Mesendoderm (in vitro differentiated cells): ENCODE data around the gene ORC5.

Source experiments
- DNase-seq: peaks from one replicate; pipeline ENCODE4 v3.0.0; 2013
- H2AK5ac ChIP-seq: 2 replicates; pipeline ENCODE4 v1.6.1; 2013; ENCODE audit warnings: low read length, inconsistent platforms
- H2BK120ac ChIP-seq: 2 replicates; pipeline ENCODE4 v1.6.1; 2013; ENCODE audit warnings: low read depth, mild to moderate bottlenecking, low read length, moderate library complexity, mixed read lengths
- H2BK15ac ChIP-seq: replicated peaks from 2 replicates; pipeline ENCODE4 v1.6.1; 2013; ENCODE audit warnings: low read depth, mild to moderate bottlenecking, moderate library complexity
- H2BK5ac ChIP-seq: 2 replicates; pipeline ENCODE4 v1.6.1; 2013; ENCODE audit warnings: low read length, inconsistent platforms
- H3K18ac ChIP-seq: 2 replicates; pipeline ENCODE4 v1.6.1; 2013; ENCODE audit warnings: mild to moderate bottlenecking, low read length, mixed read lengths
- H3K23ac ChIP-seq: one replicate; pipeline ENCODE4 v1.6.1; 2013; ENCODE audit warnings: low read length
- H3K27ac ChIP-seq: 2 replicates; pipeline ENCODE4 v1.5.1; 2013; ENCODE audit warnings: low read depth, mild to moderate bottlenecking, inconsistent platforms, low read length, moderate library complexity
- H3K27me3 ChIP-seq: 2 replicates; pipeline ENCODE4 v1.6.1; 2013; ENCODE audit warnings: low read length, control low read depth, mild to moderate bottlenecking, inconsistent platforms; ENCODE audit not compliant: insufficient read depth, poor library complexity
- H3K36me3 ChIP-seq: 2 replicates; pipeline ENCODE4 v1.6.1; 2013; ENCODE audit warnings: low read length, inconsistent platforms; ENCODE audit not compliant: control insufficient read depth, insufficient read depth
- H3K4ac ChIP-seq: one replicate; pipeline ENCODE4 v1.6.1; 2013; ENCODE audit warnings: low read depth, mild to moderate bottlenecking, low read length, moderate library complexity
- H3K4me1 ChIP-seq: 2 replicates; pipeline ENCODE4 v1.6.1; 2013; ENCODE audit warnings: low read depth, low read length, inconsistent platforms; ENCODE audit not compliant: control insufficient read depth
- H3K4me2 ChIP-seq: 2 replicates; pipeline ENCODE4 v1.6.1; 2013; ENCODE audit warnings: low read length
- H3K4me3 ChIP-seq: 2 replicates; pipeline ENCODE4 v1.5.1; 2013; ENCODE audit warnings: mild to moderate bottlenecking, low read length
- H3K56ac ChIP-seq: one replicate; pipeline ENCODE4 v1.6.1; 2013; ENCODE audit warnings: low read length
- H3K79me1 ChIP-seq: 2 replicates; pipeline ENCODE4 v1.6.1; 2013; ENCODE audit warnings: low read length, inconsistent platforms
- H3K79me2 ChIP-seq: 2 replicates; pipeline ENCODE4 v1.6.1; 2013; ENCODE audit warnings: mild to moderate bottlenecking, low read length; ENCODE audit not compliant: control insufficient read depth, insufficient read depth
- H3K9ac ChIP-seq: 2 replicates; pipeline ENCODE4 v1.6.1; 2013; ENCODE audit warnings: low read length, inconsistent platforms
- H4K5ac ChIP-seq: one replicate; pipeline ENCODE4 v1.6.1; 2013; ENCODE audit warnings: low read length
- H4K8ac ChIP-seq: one replicate; pipeline ENCODE4 v1.6.1; 2013; ENCODE audit warnings: low read depth, mild to moderate bottlenecking, control low read depth, low read length, moderate library complexity
- WGBS: extraction: QIAGEN DNeasy Blood & Tissue Kit; methylation state at CpG from one replicate; pipeline ENCODE4 v1.1.7; 2013; ENCODE audit warnings: low lambda C conversion rate, missing lambda C conversion rate; ENCODE audit not compliant: insufficient coverage; ENCODE audit errors: extremely low coverage; 5-methylcytosine and 5-hydroxymethylcytosine counted together

ORC5 gene

GRCh38 chr7:104126411-104126841 is 81.4 kb downstream of the ORC5 start:
- H2BK5ac ChIP-seq: no peak overlapping the region
- no peaks in the 10 kb centered on the region for H3K4me1 ChIP-seq
- H3K27me3 ChIP-seq: no peaks in the 10 kb centered on the region
- H3K18ac ChIP-seq: no peak overlapping the region
- no peak overlapping the region for H3K27ac ChIP-seq
- no peak overlapping the region for H2BK120ac ChIP-seq
- no peak overlapping the region for H3K23ac ChIP-seq
- no peak overlapping the region for H3K4ac ChIP-seq
- H3K4me3 ChIP-seq: no peak overlapping the region
- H4K8ac ChIP-seq: no peak overlapping the region
- H3K79me1 ChIP-seq: no peaks in the 10 kb centered on the region
- no peak overlapping the region for H2AK5ac ChIP-seq
- WGBS: no CpG with 5 or more reads among the region's 4 CpGs
- H2BK15ac ChIP-seq: no peak overlapping the region
- no peak overlapping the region for H3K4me2 ChIP-seq
- H4K5ac ChIP-seq: no peak overlapping the region
- no peak overlapping the region for H3K56ac ChIP-seq
- H3K36me3 ChIP-seq: no peaks in the 10 kb centered on the region
- DNase-seq: peak; percentile 76
- no peak overlapping the region for H3K9ac ChIP-seq
- no peaks in the 10 kb centered on the region for H3K79me2 ChIP-seq

GRCh38 chr7:104124893-104125477 is 82.8 kb downstream of the ORC5 start:
- Histone ChIP-seq H2BK5ac (no peak overlapping the region), H3K4me3 (no peak overlapping the region), H3K18ac (no peak overlapping the region), H3K4me2 (no peak overlapping the region), H2AK5ac (no peak overlapping the region), H3K9ac (no peak overlapping the region), H3K23ac (no peak overlapping the region), H3K4ac (no peak overlapping the region), H2BK120ac (no peak overlapping the region), H3K56ac (no peak overlapping the region), H3K27me3 (no peaks in the 10 kb centered on the region), H4K8ac (no peak overlapping the region), H3K27ac (no peak overlapping the region), H3K79me2 (no peaks in the 10 kb centered on the region), H3K36me3 (no peaks in the 10 kb centered on the region), H3K4me1 (no peaks in the 10 kb centered on the region), H3K79me1 (no peaks in the 10 kb centered on the region), H2BK15ac (no peak overlapping the region), H4K5ac (no peak overlapping the region)
- no peak for DNase-seq
- WGBS: no CpG with 5 or more reads among the region's 4 CpGs

- no peaks in the 10 kb centered on the region for H3K79me1 ChIP-seq
- H3K36me3 ChIP-seq: no peaks in the 10 kb centered on the region
- H3K4me3 ChIP-seq: no peak overlapping the region
- no peaks in the 10 kb centered on the region for H3K27me3 ChIP-seq
- no peak overlapping the region for H3K4me2 ChIP-seq
- H2AK5ac ChIP-seq: no peak overlapping the region
- no peak overlapping the region for H3K18ac ChIP-seq
- no peaks in the 10 kb centered on the region for H3K4me1 ChIP-seq
- no peak overlapping the region for H2BK15ac ChIP-seq
- no peak overlapping the region for H2BK120ac ChIP-seq
- no peak overlapping the region for H4K5ac ChIP-seq
- no peak overlapping the region for H3K9ac ChIP-seq
- no peak overlapping the region for H3K56ac ChIP-seq
- H3K79me2 ChIP-seq: no peaks in the 10 kb centered on the region
- DNase-seq: peak; percentile 37
- H3K23ac ChIP-seq: no peak overlapping the region
- no peak overlapping the region for H2BK5ac ChIP-seq
- no peak overlapping the region for H3K4ac ChIP-seq
- no peak overlapping the region for H3K27ac ChIP-seq
- no CpG with 5 or more reads among the region's 3 CpGs for whole genome bisulfite sequencing
- no peak overlapping the region for H4K8ac ChIP-seq
Measured at GRCh38 chr7:104124469-104124868, 83.3 kb downstream of the ORC5 start.

- no peaks in the 10 kb centered on the region for H3K27me3 ChIP-seq
- H3K4ac ChIP-seq: no peak overlapping the region
- no peak overlapping the region for H3K9ac ChIP-seq
- no peak overlapping the region for H3K23ac ChIP-seq
- no peak overlapping the region for H2AK5ac ChIP-seq
- no peak overlapping the region for H2BK120ac ChIP-seq
- H4K5ac ChIP-seq: no peak overlapping the region
- no peaks in the 10 kb centered on the region for H3K79me2 ChIP-seq
- H3K56ac ChIP-seq: no peak overlapping the region
- no peak overlapping the region for H3K27ac ChIP-seq
- H3K4me3 ChIP-seq: no peak overlapping the region
- H2BK15ac ChIP-seq: no peak overlapping the region
- H3K18ac ChIP-seq: no peak overlapping the region
- H4K8ac ChIP-seq: no peak overlapping the region
- no peak for DNase-seq
- no peaks in the 10 kb centered on the region for H3K4me1 ChIP-seq
- H3K79me1 ChIP-seq: no peaks in the 10 kb centered on the region
- H3K36me3 ChIP-seq: no peaks in the 10 kb centered on the region
- H3K4me2 ChIP-seq: no peak overlapping the region
- no peak overlapping the region for H2BK5ac ChIP-seq
- no CpG with 5 or more reads among the region's 3 CpGs for WGBS
Measured at GRCh38 chr7:104123786-104124185, 84.0 kb downstream of the ORC5 start.

- Histone ChIP-seq H3K27me3 (no peaks in the 10 kb centered on the region), H2BK120ac (no peak overlapping the region), H2BK5ac (no peak overlapping the region), H3K23ac (no peak overlapping the region), H2AK5ac (no peak overlapping the region), H3K4me2 (no peak overlapping the region), H3K4ac (no peak overlapping the region), H3K27ac (no peak overlapping the region), H3K79me1 (no peaks in the 10 kb centered on the region), H3K79me2 (no peaks in the 10 kb centered on the region), H3K4me1 (no peaks in the 10 kb centered on the region), H4K5ac (no peak overlapping the region), H3K56ac (no peak overlapping the region), H4K8ac (no peak overlapping the region), H2BK15ac (no peak overlapping the region), H3K4me3 (no peak overlapping the region), H3K9ac (no peak overlapping the region), H3K36me3 (no peaks in the 10 kb centered on the region), H3K18ac (no peak overlapping the region)
- WGBS: no CpG with 5 or more reads among the region's 2 CpGs
- no peak for DNase-seq
Measured at GRCh38 chr7:104113788-104114187, 94.0 kb downstream of the ORC5 start.

- H3K4ac ChIP-seq: no peak overlapping the region
- no peak overlapping the region for H3K4me2 ChIP-seq
- no peak overlapping the region for H3K9ac ChIP-seq
- H3K36me3 ChIP-seq: no peaks in the 10 kb centered on the region
- H2BK5ac ChIP-seq: no peak overlapping the region
- H3K56ac ChIP-seq: no peak overlapping the region
- H2BK120ac ChIP-seq: no peak overlapping the region
- no peak overlapping the region for H3K18ac ChIP-seq
- no peaks in the 10 kb centered on the region for H3K4me1 ChIP-seq
- WGBS: no CpG with 5 or more reads among the region's 1 CpG
- no peak overlapping the region for H3K23ac ChIP-seq
- no peaks in the 10 kb centered on the region for H3K79me1 ChIP-seq
- H4K8ac ChIP-seq: no peak overlapping the region
- no peak overlapping the region for H4K5ac ChIP-seq
- no peaks in the 10 kb centered on the region for H3K27me3 ChIP-seq
- no peak overlapping the region for H2AK5ac ChIP-seq
- no peak overlapping the region for H3K27ac ChIP-seq
- no peak overlapping the region for H3K4me3 ChIP-seq
- H3K79me2 ChIP-seq: no peaks in the 10 kb centered on the region
- no peak overlapping the region for H2BK15ac ChIP-seq
- DNase-seq: no peak
Measured at GRCh38 chr7:104112623-104113022, 95.2 kb downstream of the ORC5 start.
